LNCaP clone FGC (cell line): ENCODE data around the gene RPL22L1.

Experiments used
- DNase-seq: peaks from one replicate; pipeline ENCODE4 v3.0.0-alpha.2; 2011; ENCODE audit warnings: low read depth
- H3K4me3 ChIP-seq: 2 replicates; pipeline ENCODE4 v1.5.1; 2011; ENCODE audit warnings: mild to moderate bottlenecking, low read depth, low read length, control low read depth
- TF ChIP-seq, protein P1 (sequence below): IDR thresholded peaks from 2 replicates; pipeline ENCODE4 v1.5.1; 2012; ENCODE audit warnings: mild to moderate bottlenecking; ENCODE audit not compliant: control insufficient read depth, insufficient read depth; ENCODE audit errors: extremely low read depth

RPL22L1 gene

DNA sequence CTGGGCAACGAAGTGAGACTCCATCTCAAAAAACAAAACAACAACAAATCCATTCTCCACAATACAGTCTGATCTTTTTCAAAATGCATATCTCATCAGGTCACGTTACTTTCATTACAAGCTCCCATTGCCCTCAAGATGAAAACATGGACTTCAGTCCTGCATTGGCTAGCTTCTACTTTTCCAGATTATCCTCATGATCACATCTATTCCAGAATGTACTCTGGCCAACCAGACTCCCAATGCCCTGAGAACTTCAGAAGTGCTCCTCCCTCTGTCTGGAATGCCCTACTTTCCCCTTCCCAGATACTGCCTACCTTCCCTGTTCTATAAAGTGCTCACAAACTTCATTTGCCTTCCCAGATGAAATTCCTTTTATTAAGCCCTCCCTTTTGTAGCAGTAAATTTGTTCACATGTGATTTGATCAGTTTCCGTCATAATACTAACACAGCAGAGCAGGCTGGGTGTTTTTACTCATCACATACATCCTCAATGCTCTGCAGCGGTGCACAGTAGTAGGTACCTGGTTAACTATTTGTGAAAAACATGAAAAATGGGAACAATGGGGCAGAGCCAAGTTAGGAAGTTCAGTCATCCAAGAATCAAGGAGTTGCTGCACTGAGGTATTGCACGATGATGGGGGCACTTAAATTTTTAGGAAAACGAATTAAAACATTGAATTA is 5.3 kb downstream of the RPL22L1 start:
- H3K4me3 ChIP-seq, result no peak overlapping the region
- TF ChIP-seq, protein P1, sequence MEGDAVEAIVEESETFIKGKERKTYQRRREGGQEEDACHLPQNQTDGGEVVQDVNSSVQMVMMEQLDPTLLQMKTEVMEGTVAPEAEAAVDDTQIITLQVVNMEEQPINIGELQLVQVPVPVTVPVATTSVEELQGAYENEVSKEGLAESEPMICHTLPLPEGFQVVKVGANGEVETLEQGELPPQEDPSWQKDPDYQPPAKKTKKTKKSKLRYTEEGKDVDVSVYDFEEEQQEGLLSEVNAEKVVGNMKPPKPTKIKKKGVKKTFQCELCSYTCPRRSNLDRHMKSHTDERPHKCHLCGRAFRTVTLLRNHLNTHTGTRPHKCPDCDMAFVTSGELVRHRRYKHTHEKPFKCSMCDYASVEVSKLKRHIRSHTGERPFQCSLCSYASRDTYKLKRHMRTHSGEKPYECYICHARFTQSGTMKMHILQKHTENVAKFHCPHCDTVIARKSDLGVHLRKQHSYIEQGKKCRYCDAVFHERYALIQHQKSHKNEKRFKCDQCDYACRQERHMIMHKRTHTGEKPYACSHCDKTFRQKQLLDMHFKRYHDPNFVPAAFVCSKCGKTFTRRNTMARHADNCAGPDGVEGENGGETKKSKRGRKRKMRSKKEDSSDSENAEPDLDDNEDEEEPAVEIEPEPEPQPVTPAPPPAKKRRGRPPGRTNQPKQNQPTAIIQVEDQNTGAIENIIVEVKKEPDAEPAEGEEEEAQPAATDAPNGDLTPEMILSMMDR, result no peak
- no peak for DNase-seq

GRCh38 chr3:170863816-170864215 is 6.2 kb downstream of the RPL22L1 start:
- no peak overlapping the region for H3K4me3 ChIP-seq
- no peak for DNase-seq
- TF ChIP-seq, protein P1, result no peak

GRCh38 chr3:170862618-170863374 is 7.2 kb downstream of the RPL22L1 start:
- TF ChIP-seq, protein P1, result no peak
- H3K4me3 ChIP-seq, result no peak overlapping the region
- no peak for DNase-seq

DNA sequence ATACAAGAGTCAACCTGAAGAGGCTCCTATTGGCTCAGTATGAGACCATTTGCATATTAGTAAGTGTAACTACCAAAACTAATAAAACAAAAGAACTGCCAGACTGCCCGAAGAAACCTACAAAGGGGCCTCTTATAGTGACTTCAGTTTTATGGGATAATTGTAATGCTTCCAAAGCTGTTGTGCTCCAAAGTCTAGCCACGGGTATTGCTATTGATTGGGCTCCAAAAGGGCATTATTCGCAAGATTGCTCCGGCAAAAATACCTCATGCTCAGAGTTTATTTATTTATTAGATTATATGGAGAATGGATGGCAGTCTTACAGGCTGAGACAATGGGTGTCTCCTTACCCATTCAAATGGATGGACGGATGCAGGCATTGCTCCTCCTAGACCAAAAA is 11.4 kb downstream of the RPL22L1 start:
- no peak for DNase-seq
- TF ChIP-seq, protein P1, result no peak
- no peak overlapping the region for H3K4me3 ChIP-seq

DNA sequence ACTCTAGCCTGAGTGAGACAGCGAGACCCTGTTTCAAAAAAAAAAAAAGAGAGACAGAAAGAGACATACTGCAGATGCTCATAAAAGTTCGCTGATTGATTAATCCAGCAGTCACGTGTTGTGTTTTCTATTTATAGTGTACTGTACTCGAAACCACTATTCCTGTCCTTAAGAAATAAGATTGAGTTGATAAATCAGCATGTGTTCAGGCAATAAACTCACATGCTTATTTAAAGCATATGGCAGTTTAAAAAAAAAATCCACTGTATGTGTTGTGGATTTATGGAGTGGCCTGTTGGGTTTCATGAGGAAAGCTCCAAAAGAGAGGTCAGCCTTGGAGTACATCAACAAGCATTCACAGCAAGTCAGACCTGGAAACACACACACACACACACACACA is 17.7 kb downstream of the RPL22L1 start:
- TF ChIP-seq, protein P1, result no peak
- DNase-seq, result no peak
- no peak overlapping the region for H3K4me3 ChIP-seq

DNA sequence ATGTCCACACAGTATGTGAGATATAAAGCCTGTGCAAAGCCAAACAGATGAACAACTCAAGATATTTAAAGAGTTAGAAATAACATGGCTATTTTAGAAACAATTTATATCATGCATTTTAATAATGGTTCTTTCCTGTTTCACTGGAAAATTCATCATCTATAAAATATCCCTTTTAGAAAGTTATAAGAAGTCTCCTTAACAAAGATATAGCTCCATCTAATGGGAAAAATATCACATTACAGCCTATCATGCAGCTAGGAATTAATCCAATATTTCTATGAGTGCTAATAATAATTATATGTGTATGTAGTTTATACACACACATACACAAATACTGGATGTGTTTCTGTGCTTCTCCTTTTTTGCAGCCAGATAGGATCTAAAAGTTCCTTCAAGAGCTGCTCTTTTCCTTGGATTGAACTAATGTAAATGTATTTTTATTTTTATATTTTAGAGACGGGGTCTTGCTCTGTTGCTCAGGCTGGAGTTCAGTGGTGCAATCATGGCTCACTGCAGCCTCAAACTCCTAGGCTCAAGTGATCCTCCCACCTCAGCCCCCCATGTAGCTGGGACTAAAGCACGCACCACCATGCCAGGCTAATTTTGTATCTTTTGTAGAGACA is 21.6 kb downstream of the RPL22L1 start:
- TF ChIP-seq, protein P1, result peak; percentile 44
- H3K4me3 ChIP-seq, result no peak overlapping the region
- DNase-seq, result no peak
